Vagina (tissue), 2 donors: ENCODE measurements around the gene TTLL4. TPM values are rescaled to one million over a fixed set of nuclear protein-coding genes. Genes with fewer than 3 reads are reported as not detected.

Experiments used
- DNase-seq, 2 donors: peaks; one replicate each; pipeline ENCODE4 v3.0.0-alpha.2; 2017; ENCODE audit errors: extremely low spot score in 2 of 2
- H3K27ac ChIP-seq: fragments of 200-600 bp; sonication (generic); one replicate; pipeline ENCODE4 v1.5.1; 2019
- H3K27me3 ChIP-seq: fragments of 200-600 bp; sonication (generic); one replicate; pipeline ENCODE4 v1.5.1; 2019
- H3K36me3 ChIP-seq, 2 donors: fragments of 200-600 bp; sonication (generic); one replicate each; pipeline ENCODE4 v1.5.1; 2017 to 2019
- H3K4me1 ChIP-seq: fragments of 200-600 bp; sonication (generic); one replicate; pipeline ENCODE4 v1.5.1; 2019
- H3K4me3 ChIP-seq, 2 donors: fragments of 200-600 bp; sonication (generic); 1 replicate in 1 of 2; 2 replicates in 1 of 2; pipeline ENCODE4 v1.5.1; 2016 to 2019
- H3K9me3 ChIP-seq: fragments of 200-600 bp; sonication (generic); one replicate; pipeline ENCODE4 v1.5.1; 2019
- CTCF ChIP-seq, 3 experiments: fragments of 450-650 bp in 2 of 3; fragments of 200-600 bp in 1 of 3; sonication (generic) in 1 of 3; IDR thresholded peaks; one replicate each; pipeline ENCODE4 v1.5.1; 2017 to 2019; ENCODE audit warnings: antibody characterized with exemption in 3 of 3, mild to moderate bottlenecking in 2 of 3, moderate library complexity in 2 of 3
- POLR2A ChIP-seq, 2 donors: fragments of 450-650 bp; IDR thresholded peaks; one replicate each; pipeline ENCODE4 v1.6.1; 2017; ENCODE audit warnings: antibody characterized with exemption in 2 of 2, mild to moderate bottlenecking in 2 of 2, moderate library complexity in 2 of 2
- POLR2AphosphoS5 ChIP-seq, 2 donors: sonication (generic); formaldehyde crosslinking; IDR thresholded peaks; one replicate each; pipeline ENCODE4 v1.9.0; 2017; ENCODE audit warnings: antibody characterized with exemption in 2 of 2, mild to moderate bottlenecking in 2 of 2, low read depth in 1 of 2; ENCODE audit not compliant: insufficient read depth in 1 of 2
- intact Hi-C: fragments of 100-400 bp; cut with DNase I; formaldehyde crosslinking; loops from one replicate; pipeline ENCODE4 v1.15.1; 2023
- total RNA-seq: library from RNA; depleted of rRNA; stranded (reverse); fragments of >200 nt; gene quantifications from one replicate; pipeline ENCODE4 v1.2.3, GENCODE V29; 2016

TTLL4 gene
- total RNA-seq, 1 donor from 2014 or later, result 23.3 TPM

- Histone ChIP-seq H3K9me3 (no peaks in the 10 kb centered on the region), H3K4me1 (peaks cover 25% of the 10 kb centered on the region), H3K4me3 (no peak overlapping the region), H3K27me3 (no peaks in the 10 kb centered on the region), H3K27ac (no peak overlapping the region), H3K36me3 (peaks cover 0 to 5% of the 10 kb centered on the region in 2 donors)
- TF ChIP-seq POLR2A (IDR thresholded peaks at IDR 0.05), result no peak
- no peak for TF ChIP-seq POLR2AphosphoS5 (IDR thresholded peaks at IDR 0.05; ENCODE audit: insufficient read depth in 1 of 2, low read depth in 1 of 2)
- no peak for TF ChIP-seq CTCF (IDR thresholded peaks at IDR 0.05)
- no peak for DNase-seq
- intact Hi-C loops, result no loop called here
Observed at GRCh38 chr2:218720048-218721041, 9.7 kb downstream of the TTLL4 start.

- no peaks in the 10 kb centered on the region for H3K9me3 ChIP-seq
- H3K4me3 ChIP-seq, result no peak overlapping the region
- peaks cover 20% of the 10 kb centered on the region for H3K4me1 ChIP-seq
- TF ChIP-seq CTCF (IDR thresholded peaks at IDR 0.05), result no peak
- H3K27ac ChIP-seq, result no peak overlapping the region
- DNase-seq, result no peak
- intact Hi-C loops, result no loop called here
- H3K27me3 ChIP-seq, result no peaks in the 10 kb centered on the region
- H3K36me3 ChIP-seq, result peaks cover 0 to 12% of the 10 kb centered on the region in 2 donors
Observed at GRCh38 chr2:218721488-218721887, 10.9 kb downstream of the TTLL4 start.

- Histone ChIP-seq H3K4me3 (no peak overlapping the region), H3K27ac (no peak overlapping the region), H3K9me3 (no peaks in the 10 kb centered on the region), H3K4me1 (peaks cover 15% of the 10 kb centered on the region), H3K27me3 (no peaks in the 10 kb centered on the region), H3K36me3 (peaks cover 0 to 12% of the 10 kb centered on the region in 2 donors)
- no peak for DNase-seq
- TF ChIP-seq POLR2A (IDR thresholded peaks at IDR 0.05) (no peak), CTCF (IDR thresholded peaks at IDR 0.05) (no peak), POLR2AphosphoS5 (IDR thresholded peaks at IDR 0.05; ENCODE audit: insufficient read depth in 1 of 2, low read depth in 1 of 2) (no peak)
- intact Hi-C loops, result no loop called here
Observed at GRCh38 chr2:218721934-218722333, 11.3 kb downstream of the TTLL4 start.

GRCh38 chr2:218722419-218722818 lies 11.8 kb downstream of the TTLL4 start:
- Histone ChIP-seq H3K4me3 (no peak overlapping the region), H3K36me3 (peaks cover 0 to 12% of the 10 kb centered on the region in 2 donors), H3K4me1 (peaks cover 10% of the 10 kb centered on the region), H3K9me3 (no peaks in the 10 kb centered on the region), H3K27ac (no peak overlapping the region), H3K27me3 (no peaks in the 10 kb centered on the region)
- intact Hi-C loops, result no loop called here
- no peak for TF ChIP-seq POLR2AphosphoS5 (IDR thresholded peaks at IDR 0.05; ENCODE audit: insufficient read depth in 1 of 2, low read depth in 1 of 2)
- no peak for DNase-seq

- no peak overlapping the region for H3K4me3 ChIP-seq
- H3K27ac ChIP-seq, result no peak overlapping the region
- peaks cover 7% of the 10 kb centered on the region for H3K4me1 ChIP-seq
- no peak for DNase-seq
- peaks cover 0 to 18% of the 10 kb centered on the region in 2 donors for H3K36me3 ChIP-seq
- TF ChIP-seq CTCF (IDR thresholded peaks at IDR 0.05) (no peak), POLR2A (IDR thresholded peaks at IDR 0.05) (no peak), POLR2AphosphoS5 (IDR thresholded peaks at IDR 0.05; ENCODE audit: insufficient read depth in 1 of 2, low read depth in 1 of 2) (no peak)
- intact Hi-C loops, result no loop called here
- H3K9me3 ChIP-seq, result no peaks in the 10 kb centered on the region
- no peaks in the 10 kb centered on the region for H3K27me3 ChIP-seq
Observed at GRCh38 chr2:218722876-218723785, 12.5 kb downstream of the TTLL4 start.
